Mesenchymal stem cell (in vitro differentiated cells and primary cell): ENCODE measurements around the gene LARP1.

ENCODE experiments used
- DNase-seq: peaks from one replicate; pipeline ENCODE4 v3.0.0-alpha.2; 2013
- H2AFZ ChIP-seq: one replicate; pipeline ENCODE4 v1.6.1; 2013; ENCODE audit warnings: low read depth, mild to moderate bottlenecking, control low read depth, inconsistent platforms, low read length, moderate library complexity
- H2AK5ac ChIP-seq: 2 replicates; pipeline ENCODE4 v1.6.1; 2013; ENCODE audit warnings: low read length, moderate library complexity, mild to moderate bottlenecking, inconsistent platforms; ENCODE audit not compliant: severe bottlenecking
- H2BK120ac ChIP-seq: one replicate; pipeline ENCODE4 v1.6.1; 2013; ENCODE audit warnings: low read depth, mild to moderate bottlenecking, inconsistent platforms, low read length, moderate library complexity
- H2BK12ac ChIP-seq, 2 experiments: one replicate each; pipeline ENCODE4 v1.6.1; 2013; ENCODE audit warnings: inconsistent platforms in 2 of 2, low read length in 2 of 2, mild to moderate bottlenecking in 2 of 2, moderate library complexity in 2 of 2, control low read depth in 1 of 2
- H2BK15ac ChIP-seq: one replicate; pipeline ENCODE4 v1.6.1; 2013; ENCODE audit warnings: mild to moderate bottlenecking, low read depth, inconsistent platforms; ENCODE audit not compliant: poor library complexity, severe bottlenecking
- H2BK5ac ChIP-seq: 2 replicates; pipeline ENCODE4 v1.6.1; 2013; ENCODE audit warnings: low read depth, mild to moderate bottlenecking, low read length, control low read depth, inconsistent platforms; ENCODE audit not compliant: poor library complexity, severe bottlenecking
- H3K14ac ChIP-seq, 2 experiments: one replicate each; pipeline ENCODE4 v1.6.1; 2013; ENCODE audit warnings: inconsistent platforms in 2 of 2, low read length in 2 of 2, control low read depth in 1 of 2, mild to moderate bottlenecking in 1 of 2, moderate library complexity in 1 of 2
- H3K18ac ChIP-seq, 2 experiments: one replicate each; pipeline ENCODE4 v1.6.1; 2013; ENCODE audit warnings: inconsistent platforms in 2 of 2, low read length in 2 of 2, control low read depth in 1 of 2, low read depth in 1 of 2, mild to moderate bottlenecking in 1 of 2
- H3K23ac ChIP-seq, 2 experiments: one replicate each; pipeline ENCODE4 v1.6.1; 2013; ENCODE audit warnings: inconsistent platforms in 2 of 2, low read length in 2 of 2, mild to moderate bottlenecking in 2 of 2, moderate library complexity in 2 of 2, control low read depth in 1 of 2
- H3K27ac ChIP-seq: 2 replicates; pipeline ENCODE4 v1.5.1; 2013; ENCODE audit warnings: mild to moderate bottlenecking, moderate library complexity, low read length, control low read depth, inconsistent platforms; ENCODE audit not compliant: poor library complexity, severe bottlenecking
- H3K27me3 ChIP-seq, 2 experiments: 2 replicates each; pipeline versions ENCODE4 v1.6.1 to v1.7.0; 2013; ENCODE audit warnings: low read length in 2 of 2, mild to moderate bottlenecking in 2 of 2, moderate library complexity in 2 of 2, control low read depth in 1 of 2, inconsistent platforms in 1 of 2; ENCODE audit not compliant: control insufficient read depth in 1 of 2, insufficient read depth in 1 of 2
- H3K36me3 ChIP-seq, 2 experiments: 2 replicates each; pipeline versions ENCODE4 v1.6.1 to v1.7.0; 2013; ENCODE audit warnings: low read length in 2 of 2, control low read depth in 1 of 2, inconsistent platforms in 1 of 2, low read depth in 1 of 2, mild to moderate bottlenecking in 1 of 2; ENCODE audit not compliant: insufficient read depth in 2 of 2, control insufficient read depth in 1 of 2
- H3K4ac ChIP-seq, 2 experiments: one replicate each; pipeline ENCODE4 v1.6.1; 2013; ENCODE audit warnings: inconsistent platforms in 2 of 2, low read length in 2 of 2, mild to moderate bottlenecking in 2 of 2, moderate library complexity in 2 of 2, control low read depth in 1 of 2, low read depth in 1 of 2
- H3K4me1 ChIP-seq: 2 replicates; pipeline ENCODE4 v1.6.1; 2013; ENCODE audit warnings: low read depth, low read length, control low read depth; ENCODE audit not compliant: control insufficient read depth, insufficient read depth
- H3K4me2 ChIP-seq: 2 replicates; pipeline ENCODE4 v1.6.1; 2013; ENCODE audit warnings: low read length, mild to moderate bottlenecking, inconsistent platforms; ENCODE audit not compliant: poor library complexity, severe bottlenecking
- H3K4me3 ChIP-seq, 2 experiments: 2 replicates each; pipeline versions ENCODE4 v1.5.1 to v1.7.0; 2013; ENCODE audit warnings: low read length in 2 of 2, mild to moderate bottlenecking in 2 of 2, control low read depth in 1 of 2, low read depth in 1 of 2; ENCODE audit not compliant: insufficient read depth in 1 of 2
- H3K79me1 ChIP-seq: replicated peaks from 2 replicates; pipeline ENCODE4 v1.6.1; 2013; ENCODE audit warnings: mild to moderate bottlenecking, control low read depth, low read length, inconsistent platforms; ENCODE audit not compliant: poor library complexity, severe bottlenecking
- H3K9ac ChIP-seq: 2 replicates; pipeline ENCODE4 v1.7.0; 2013; ENCODE audit warnings: mild to moderate bottlenecking, low read length, moderate library complexity
- H3K9me3 ChIP-seq: 2 replicates; pipeline ENCODE4 v1.7.0; 2013; ENCODE audit warnings: mild to moderate bottlenecking, low read length; ENCODE audit not compliant: control insufficient read depth
- H4K8ac ChIP-seq: one replicate; pipeline ENCODE4 v1.6.1; 2013; ENCODE audit warnings: inconsistent platforms, mild to moderate bottlenecking, low read length, moderate library complexity
- H4K91ac ChIP-seq: one replicate; pipeline ENCODE4 v1.6.1; 2013; ENCODE audit warnings: mild to moderate bottlenecking, low read length, inconsistent platforms
- WGBS: methylation state at CpG from one replicate; pipeline ENCODE4 v1.1.7; 2013; ENCODE audit warnings: mixed read lengths; 5-methylcytosine and 5-hydroxymethylcytosine counted together

LARP1 gene

GRCh38 chr5:154765396-154765925, 10.3 kb downstream of the LARP1 start:
- H3K27me3 ChIP-seq = no peaks in the 10 kb centered on the region
- no peak for DNase-seq
- H3K4me2 ChIP-seq = no peak overlapping the region
- no peak overlapping the region for H2BK15ac ChIP-seq
- peaks cover 15% of the 10 kb centered on the region for H3K4me1 ChIP-seq
- no peak overlapping the region for H3K27ac ChIP-seq
- H3K9ac ChIP-seq = no peak overlapping the region
- H2BK120ac ChIP-seq = no peak overlapping the region
- H2AK5ac ChIP-seq = no peak overlapping the region
- no peaks in the 10 kb centered on the region for H3K9me3 ChIP-seq
- no peak overlapping the region for H3K4me3 ChIP-seq
- no peak overlapping the region for H3K4ac ChIP-seq
- no peak overlapping the region for H3K23ac ChIP-seq
- no peak overlapping the region for H4K91ac ChIP-seq
- no peaks in the 10 kb centered on the region for H3K79me1 ChIP-seq
- no peak overlapping the region for H4K8ac ChIP-seq
- H2BK5ac ChIP-seq = no peak overlapping the region
- H3K18ac ChIP-seq = no peak overlapping the region
- H2BK12ac ChIP-seq = no peak overlapping the region
- H2AFZ ChIP-seq = no peak overlapping the region
- peaks cover 0 to 5% of the 10 kb centered on the region in 2 experiments for H3K36me3 ChIP-seq
- WGBS = 95% methylated on average over 9 of the region's 10 CpGs
- no peak overlapping the region for H3K14ac ChIP-seq

GRCh38 chr5:154766558-154767281, 11.5 kb downstream of the LARP1 start:
- Histone ChIP-seq H2BK12ac (no peak overlapping the region), H3K27me3 (no peaks in the 10 kb centered on the region), H3K4me1 (peaks cover 24% of the 10 kb centered on the region), H3K27ac (no peak overlapping the region), H3K18ac (no peak overlapping the region), H2BK5ac (no peak overlapping the region), H3K4me3 (no peak overlapping the region), H4K91ac (no peak overlapping the region), H3K4ac (no peak overlapping the region), H3K9me3 (no peaks in the 10 kb centered on the region), H2BK15ac (no peak overlapping the region), H3K23ac (no peak overlapping the region), H4K8ac (no peak overlapping the region), H3K4me2 (no peak overlapping the region), H2BK120ac (no peak overlapping the region), H3K14ac (no peak overlapping the region), H2AFZ (no peak overlapping the region), H3K79me1 (no peaks in the 10 kb centered on the region), H3K9ac (no peak overlapping the region), H3K36me3 (peaks cover 0 to 5% of the 10 kb centered on the region in 2 experiments), H2AK5ac (no peak overlapping the region)
- WGBS = 94% methylated on average over 3 of the region's 3 CpGs
- no peak for DNase-seq

- Histone ChIP-seq H2AK5ac (no peak overlapping the region), H2BK15ac (no peak overlapping the region), H3K27ac (no peak overlapping the region), H3K9ac (no peak overlapping the region), H3K4me3 (no peak overlapping the region), H2BK5ac (no peak overlapping the region), H3K27me3 (no peaks in the 10 kb centered on the region), H4K91ac (no peak overlapping the region), H3K4me1 (peaks cover 24% of the 10 kb centered on the region), H3K23ac (no peak overlapping the region), H3K9me3 (no peaks in the 10 kb centered on the region), H4K8ac (no peak overlapping the region), H3K36me3 (peaks cover 0 to 5% of the 10 kb centered on the region in 2 experiments), H3K79me1 (no peaks in the 10 kb centered on the region), H2AFZ (no peak overlapping the region), H3K4ac (no peak overlapping the region), H2BK12ac (no peak overlapping the region), H3K14ac (no peak overlapping the region), H2BK120ac (no peak overlapping the region), H3K18ac (no peak overlapping the region), H3K4me2 (no peak overlapping the region)
- DNase-seq = no peak
- 79% methylated on average over 2 of the region's 2 CpGs for WGBS
Observed at GRCh38 chr5:154767576-154767975, 12.4 kb downstream of the LARP1 start.

- WGBS = 100% methylated on average over 2 of the region's 2 CpGs
- no peak overlapping the region for H4K8ac ChIP-seq
Observed at GRCh38 chr5:154768207-154768606, 13.0 kb downstream of the LARP1 start.

More at GRCh38 chr5:154768207-154768606, 13.0 kb downstream of the LARP1 start:
- Histone ChIP-seq H2AK5ac (no peak overlapping the region), H3K27me3 (no peaks in the 10 kb centered on the region), H3K9ac (no peak overlapping the region), H4K91ac (no peak overlapping the region), H2BK5ac (no peak overlapping the region), H3K18ac (no peak overlapping the region), H3K14ac (no peak overlapping the region), H3K79me1 (no peaks in the 10 kb centered on the region), H2BK12ac (no peak overlapping the region), H3K36me3 (peaks cover 0 to 6% of the 10 kb centered on the region in 2 experiments), H3K4ac (no peak overlapping the region), H2BK120ac (no peak overlapping the region), H3K4me1 (peaks cover 25% of the 10 kb centered on the region), H3K4me2 (no peak overlapping the region), H2BK15ac (no peak overlapping the region), H3K27ac (no peak overlapping the region), H3K9me3 (no peaks in the 10 kb centered on the region), H2AFZ (no peak overlapping the region), H3K4me3 (no peak overlapping the region), H3K23ac (no peak overlapping the region)
- no peak for DNase-seq
